HuH-7 (cell line): ENCODE data around the gene CSF3.

Source experiments
- DNase-seq: peaks from one replicate; pipeline ENCODE4 v3.0.0; 2011; ENCODE audit warnings: low spot score

The CSF3 gene

GRCh38 chr17:40024901-40025300 lies 9.7 kb downstream of the CSF3 start:
- DNase-seq, result no peak

GRCh38 chr17:40025559-40025958 lies 10.3 kb downstream of the CSF3 start:
- no peak for DNase-seq

GRCh38 chr17:40025991-40026815 lies 11.0 kb downstream of the CSF3 start:
- DNase-seq, result no peak

- DNase-seq, result peak; percentile 94
Measured at GRCh38 chr17:40026816-40027613, 11.8 kb downstream of the CSF3 start.

GRCh38 chr17:40027614-40028012 lies 12.4 kb downstream of the CSF3 start:
- no peak for DNase-seq

GRCh38 chr17:40028595-40028994 lies 13.4 kb downstream of the CSF3 start:
- DNase-seq, result no peak

- DNase-seq, result no peak
Measured at GRCh38 chr17:40031706-40032105, 16.5 kb downstream of the CSF3 start.

- DNase-seq, result no peak
Measured at GRCh38 chr17:40032322-40033320, 17.4 kb downstream of the CSF3 start.

GRCh38 chr17:40033339-40033738 lies 18.1 kb downstream of the CSF3 start:
- DNase-seq, result no peak

GRCh38 chr17:40034426-40035161 lies 19.4 kb downstream of the CSF3 start:
- no peak for DNase-seq

- DNase-seq, result peak; percentile 79
Measured at GRCh38 chr17:40035162-40035559, 19.9 kb downstream of the CSF3 start.

- DNase-seq, result peak; percentile 64
Measured at GRCh38 chr17:40038882-40039513, 23.8 kb downstream of the CSF3 start.

- DNase-seq, result no peak
Measured at GRCh38 chr17:40041196-40041595, 26.0 kb downstream of the CSF3 start.

GRCh38 chr17:40056379-40057015 lies 41.3 kb downstream of the CSF3 start:
- DNase-seq, result no peak

- no peak for DNase-seq
Measured at GRCh38 chr17:40058186-40058784, 43.0 kb downstream of the CSF3 start.

GRCh38 chr17:40058865-40059264 lies 43.6 kb downstream of the CSF3 start:
- no peak for DNase-seq

- DNase-seq, result no peak
Measured at GRCh38 chr17:40059729-40060475, 44.7 kb downstream of the CSF3 start.

GRCh38 chr17:40060887-40061608 lies 45.8 kb downstream of the CSF3 start:
- no peak for DNase-seq
